ENCODE results near the gene POLA1. TPM values are rescaled to one million over a fixed set of nuclear protein-coding genes. Genes with fewer than 3 reads are reported as not detected.

POLA1 gene
- total and polyA plus RNA-seq, 2 donors from 2014 or later = 2.2 to 9.7 TPM

- FAIRE-seq (no peak), DNase-seq (no peak)
- no peaks in the 10 kb centered on the region for H3K4me1 ChIP-seq (ENCODE audit: control insufficient read depth in 2 of 3, insufficient read depth in 2 of 3, low read depth in 1 of 3, low read length in 3 of 3)
- intact Hi-C loops (cut with DNase I) = no loop called here
- H3K9ac ChIP-seq (ENCODE audit: low read length in 3 of 3) = no peak overlapping the region
- H3K27me3 ChIP-seq (ENCODE audit: control insufficient read depth, insufficient read depth, low read length) = no peaks in the 10 kb centered on the region
- TF ChIP-seq CTCF (IDR thresholded peaks at IDR 0.05; ENCODE audit: borderline replicate concordance, extremely low read depth, insufficient read depth) = no peak
- H3K9me3 ChIP-seq (ENCODE audit: control insufficient read depth in 2 of 3, insufficient read depth in 1 of 3, low read length in 3 of 3) = no peaks in the 10 kb centered on the region
- no peak overlapping the region for H3K4me3 ChIP-seq (ENCODE audit: low read length in 3 of 3)
- H3K36me3 ChIP-seq (ENCODE audit: control insufficient read depth in 2 of 3, insufficient read depth in 3 of 3, low read length in 3 of 3) = no peaks in the 10 kb centered on the region
- H3K27ac ChIP-seq (ENCODE audit: low read depth in 2 of 2, low read length in 2 of 2) = no peak overlapping the region
Measured at GRCh38 chrX:24946369-24946768, 252.7 kb downstream of the POLA1 start.

DNA sequence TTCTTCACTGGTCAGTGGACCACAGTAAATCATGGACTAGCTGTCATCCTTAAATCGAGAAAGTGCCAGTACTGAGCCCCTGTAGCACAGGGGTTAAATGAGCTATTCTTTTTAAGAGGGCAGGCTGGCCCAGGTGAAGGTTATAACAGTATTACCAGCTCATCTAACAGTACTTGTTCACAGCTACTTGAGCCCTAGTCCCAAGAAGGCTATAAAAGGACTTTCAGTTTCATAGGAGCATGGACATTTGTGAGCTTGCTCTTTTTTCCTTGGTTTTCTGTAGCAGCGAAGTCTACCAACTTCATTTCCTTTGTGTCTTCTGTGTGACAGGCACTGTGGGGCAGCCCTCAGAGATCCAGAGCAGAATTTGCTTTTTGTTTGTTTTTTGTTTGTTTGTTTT is 261.0 kb downstream of the POLA1 start:
- H3K9ac ChIP-seq (ENCODE audit: low read length in 3 of 3) = no peak overlapping the region
- FAIRE-seq (peak; percentile 6), DNase-seq (no peak)
- TF ChIP-seq CTCF (IDR thresholded peaks at IDR 0.05; ENCODE audit: borderline replicate concordance, extremely low read depth, insufficient read depth) = no peak
- H3K27me3 ChIP-seq (ENCODE audit: control insufficient read depth, insufficient read depth, low read length) = no peaks in the 10 kb centered on the region
- no peaks in the 10 kb centered on the region for H3K36me3 ChIP-seq (ENCODE audit: control insufficient read depth in 2 of 3, insufficient read depth in 3 of 3, low read length in 3 of 3)
- intact Hi-C loops (cut with DNase I) = no loop called here
- H3K27ac ChIP-seq (ENCODE audit: low read depth in 2 of 2, low read length in 2 of 2) = no peak overlapping the region
- no peaks in the 10 kb centered on the region for H3K4me1 ChIP-seq (ENCODE audit: control insufficient read depth in 2 of 3, insufficient read depth in 2 of 3, low read depth in 1 of 3, low read length in 3 of 3)
- H3K9me3 ChIP-seq (ENCODE audit: control insufficient read depth in 2 of 3, insufficient read depth in 1 of 3, low read length in 3 of 3) = no peaks in the 10 kb centered on the region
- no peak overlapping the region for H3K4me3 ChIP-seq (ENCODE audit: low read length in 3 of 3)

- no peak for FAIRE-seq
- intact Hi-C loops (cut with DNase I) = no loop called here
- Histone ChIP-seq H3K27me3 (ENCODE audit: control insufficient read depth, insufficient read depth, low read length) (no peaks in the 10 kb centered on the region), H3K36me3 (ENCODE audit: control insufficient read depth in 2 of 3, insufficient read depth in 3 of 3, low read length in 3 of 3) (no peaks in the 10 kb centered on the region), H3K9ac (ENCODE audit: low read length in 3 of 3) (no peak overlapping the region), H3K4me3 (ENCODE audit: low read length in 3 of 3) (no peak overlapping the region), H3K9me3 (ENCODE audit: control insufficient read depth in 2 of 3, insufficient read depth in 1 of 3, low read length in 3 of 3) (no peaks in the 10 kb centered on the region), H3K4me1 (ENCODE audit: control insufficient read depth in 2 of 3, insufficient read depth in 2 of 3, low read depth in 1 of 3, low read length in 3 of 3) (no peaks in the 10 kb centered on the region), H3K27ac (ENCODE audit: low read depth in 2 of 2, low read length in 2 of 2) (no peak overlapping the region)
- no peak for TF ChIP-seq CTCF (IDR thresholded peaks at IDR 0.05; ENCODE audit: borderline replicate concordance, extremely low read depth, insufficient read depth)
- no peak for DNase-seq
Measured at GRCh38 chrX:24955372-24955930, 261.7 kb downstream of the POLA1 start.

DNA sequence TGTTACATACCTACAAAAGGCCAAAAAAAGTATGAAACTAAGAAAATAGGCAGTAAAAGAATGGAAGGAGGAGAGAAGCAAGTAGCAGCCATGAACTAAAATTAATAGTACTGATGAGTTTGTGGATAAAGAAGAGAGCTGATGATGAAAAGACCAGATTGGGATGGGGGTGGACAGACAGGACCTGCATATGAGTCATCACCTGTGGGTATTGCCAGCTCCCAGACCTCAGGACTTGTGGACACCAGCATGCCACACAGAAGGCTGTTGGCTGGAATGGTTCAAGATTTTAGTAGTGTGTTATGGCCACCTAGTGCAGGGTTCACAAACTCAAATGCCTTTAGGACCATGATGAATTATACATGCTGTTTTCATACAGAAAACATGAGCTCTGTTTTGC is 263.1 kb downstream of the POLA1 start:
- Histone ChIP-seq H3K9me3 (ENCODE audit: control insufficient read depth in 2 of 3, insufficient read depth in 1 of 3, low read length in 3 of 3) (no peaks in the 10 kb centered on the region), H3K4me3 (ENCODE audit: low read length in 3 of 3) (no peak overlapping the region), H3K9ac (ENCODE audit: low read length in 3 of 3) (no peak overlapping the region), H3K27ac (ENCODE audit: low read depth in 2 of 2, low read length in 2 of 2) (no peak overlapping the region), H3K4me1 (ENCODE audit: control insufficient read depth in 2 of 3, insufficient read depth in 2 of 3, low read depth in 1 of 3, low read length in 3 of 3) (no peaks in the 10 kb centered on the region), H3K27me3 (ENCODE audit: control insufficient read depth, insufficient read depth, low read length) (no peaks in the 10 kb centered on the region), H3K36me3 (ENCODE audit: control insufficient read depth in 2 of 3, insufficient read depth in 3 of 3, low read length in 3 of 3) (no peaks in the 10 kb centered on the region)
- DNase-seq (no peak), FAIRE-seq (no peak)
- intact Hi-C loops (cut with DNase I) = no loop called here
- TF ChIP-seq CTCF (IDR thresholded peaks at IDR 0.05; ENCODE audit: borderline replicate concordance, extremely low read depth, insufficient read depth) = no peak

Data from kidney (tissue), 14 donors.